ENCODE results near the gene DCLRE1C. TPM values are rescaled to one million over a fixed set of nuclear protein-coding genes. Genes with fewer than 3 reads are reported as not detected.
A peak's percentile ranks its signal among the peaks of the same experiment; 100 is the strongest.

Gene DCLRE1C
- total and polyA plus RNA-seq, 9 of the 15 experiments (the other 6 are each of a cell fraction or from before 2014, with no cell fraction given) = 8.8 to 22.2 (median 13.9) TPM

DNA sequence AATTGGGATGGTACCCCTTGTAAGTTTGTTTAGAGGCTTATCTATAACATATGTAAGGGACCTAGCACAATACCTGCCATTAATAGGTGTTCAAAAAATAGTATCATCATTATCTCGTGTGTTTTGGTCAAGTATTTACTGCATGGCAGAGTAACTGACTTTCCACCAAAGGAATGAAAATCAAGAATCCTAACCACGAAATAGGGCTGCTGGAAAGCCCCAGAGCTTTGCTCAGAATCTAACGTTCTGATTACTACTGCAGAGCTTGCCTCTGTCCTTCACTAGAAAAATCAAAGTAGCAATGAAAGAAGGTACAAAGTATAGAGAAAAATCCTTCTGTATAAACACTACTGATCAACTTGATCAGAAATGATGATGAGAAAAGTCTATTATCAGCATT is 34.9 kb downstream of the DCLRE1C start (continued):
- TF ChIP-seq, protein P1, sequence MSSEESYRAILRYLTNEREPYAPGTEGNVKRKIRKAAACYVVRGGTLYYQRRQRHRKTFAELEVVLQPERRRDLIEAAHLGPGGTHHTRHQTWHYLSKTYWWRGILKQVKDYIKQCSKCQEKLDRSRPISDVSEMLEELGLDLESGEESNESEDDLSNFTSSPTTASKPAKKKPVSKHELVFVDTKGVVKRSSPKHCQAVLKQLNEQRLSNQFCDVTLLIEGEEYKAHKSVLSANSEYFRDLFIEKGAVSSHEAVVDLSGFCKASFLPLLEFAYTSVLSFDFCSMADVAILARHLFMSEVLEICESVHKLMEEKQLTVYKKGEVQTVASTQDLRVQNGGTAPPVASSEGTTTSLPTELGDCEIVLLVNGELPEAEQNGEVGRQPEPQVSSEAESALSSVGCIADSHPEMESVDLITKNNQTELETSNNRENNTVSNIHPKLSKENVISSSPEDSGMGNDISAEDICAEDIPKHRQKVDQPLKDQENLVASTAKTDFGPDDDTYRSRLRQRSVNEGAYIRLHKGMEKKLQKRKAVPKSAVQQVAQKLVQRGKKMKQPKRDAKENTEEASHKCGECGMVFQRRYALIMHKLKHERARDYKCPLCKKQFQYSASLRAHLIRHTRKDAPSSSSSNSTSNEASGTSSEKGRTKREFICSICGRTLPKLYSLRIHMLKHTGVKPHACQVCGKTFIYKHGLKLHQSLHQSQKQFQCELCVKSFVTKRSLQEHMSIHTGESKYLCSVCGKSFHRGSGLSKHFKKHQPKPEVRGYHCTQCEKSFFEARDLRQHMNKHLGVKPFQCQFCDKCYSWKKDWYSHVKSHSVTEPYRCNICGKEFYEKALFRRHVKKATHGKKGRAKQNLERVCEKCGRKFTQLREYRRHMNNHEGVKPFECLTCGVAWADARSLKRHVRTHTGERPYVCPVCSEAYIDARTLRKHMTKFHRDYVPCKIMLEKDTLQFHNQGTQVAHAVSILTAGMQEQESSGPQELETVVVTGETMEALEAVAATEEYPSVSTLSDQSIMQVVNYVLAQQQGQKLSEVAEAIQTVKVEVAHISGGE (CRISPR knock-in tag; IDR thresholded peaks at IDR 0.05) = no peak
- TF ChIP-seq ZC3H8 (IDR thresholded peaks at IDR 0.05) = no peak

DNA sequence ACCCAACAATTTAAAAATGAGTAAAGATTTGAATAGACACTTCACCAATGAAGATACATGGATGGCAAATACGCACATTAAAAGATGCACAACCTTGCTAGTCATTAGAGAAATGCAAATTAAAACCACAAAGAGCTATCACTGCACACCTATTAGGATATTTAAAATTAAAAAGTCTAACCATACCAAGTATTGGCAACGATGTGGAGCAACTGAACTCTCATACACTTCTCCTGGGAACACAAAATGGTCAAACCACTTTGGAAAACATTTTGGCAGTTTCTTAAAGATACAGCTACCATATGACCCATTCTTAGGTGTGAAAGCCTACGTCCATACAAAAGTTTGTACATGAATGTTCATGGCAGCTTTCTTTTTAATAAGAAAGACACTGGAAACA is 36.1 kb downstream of the DCLRE1C start:
- Histone ChIP-seq H3K79me2 (ENCODE audit: control insufficient read depth, insufficient read depth, low read length) (no peaks in the 10 kb centered on the region), H3K36me3 (ENCODE audit: control insufficient read depth, insufficient read depth, low read length) (peaks cover 88% of the 10 kb centered on the region), H3K4me1 (replicated peaks in 1 of 2; ENCODE audit: control insufficient read depth in 2 of 2, insufficient read depth in 2 of 2, low read length in 2 of 2) (no peaks in the 10 kb centered on the region), H3K9me1 (ENCODE audit: control insufficient read depth, insufficient read depth, low read length) (no peaks in the 10 kb centered on the region), H3K9me3 (replicated peaks; ENCODE audit: control insufficient read depth, insufficient read depth, low read depth, low read length) (peaks cover 14% of the 10 kb centered on the region), H3K4me2 (ENCODE audit: insufficient read depth, low read length) (no peak overlapping the region), H3K27ac (ENCODE audit: extremely low read depth, low read depth, low read length) (no peak overlapping the region), H4K20me1 (replicated peaks; ENCODE audit: control insufficient read depth, insufficient read depth, low read length) (no peaks in the 10 kb centered on the region), H2AFZ (ENCODE audit: low read depth, low read length) (no peak overlapping the region), H3K9ac (ENCODE audit: insufficient read depth in 1 of 2, low read depth in 2 of 2, low read length in 2 of 2) (no peak overlapping the region), H3K27me3 (ENCODE audit: control insufficient read depth in 2 of 2, insufficient read depth in 2 of 2, low read length in 2 of 2) (no peaks in the 10 kb centered on the region), H3K4me3 (no peak overlapping the region)
- DNase-seq (ENCODE audit: extremely low read depth in 1 of 4, low spot score in 3 of 4) (no peak), FAIRE-seq (no peak), ATAC-seq (no peak)
- in situ Hi-C loops (cut with MboI) (no loop called here), intact Hi-C loops (cut with micrococcal nuclease) (no loop called here)
- ChIA-PET POLR2A (no interaction called here), CTCF (ENCODE audit: low intra/inter-chr PET ratio) (interaction anchor here (0.5 kb wide), 1 partner anchor 200 kb away, joined by 5 read pairs; no protein-coding TSS in a partner anchor)
- TF ChIP-seq MYC (IDR thresholded peaks at IDR 0.05; ENCODE audit: low read depth, low read length) (no peak), MYC (CRISPR knock-in tag; IDR thresholded peaks at IDR 0.05; ENCODE audit: borderline replicate concordance, low read depth) (no peak), TRIM28 (IDR thresholded peaks at IDR 0.05) (peak; percentile 80), KDM2B (CRISPR knock-in tag; IDR thresholded peaks at IDR 0.05) (no peak), CBX3 (IDR thresholded peaks at IDR 0.05; ENCODE audit: borderline replicate concordance in 1 of 2, low read length in 2 of 2) (peak in 1 of 2 experiments; percentile 48; a peak in 1 of 3 replicates), RBM25 (IDR thresholded peaks at IDR 0.05; ENCODE audit: low read depth, low read length, severe bottlenecking) (peak; percentile 78), ZNF316 (IDR thresholded peaks at IDR 0.05) (no peak), ZNF586 (CRISPR knock-in tag; conservative IDR thresholded peaks at IDR 0.05) (no peak), ZNF717 (CRISPR knock-in tag; IDR thresholded peaks at IDR 0.05) (no peak), IFI16 (CRISPR knock-in tag; IDR thresholded peaks at IDR 0.05) (no peak), SMARCA4 (IDR thresholded peaks at IDR 0.05) (no peak), ZNF184 (CRISPR knock-in tag; IDR thresholded peaks at IDR 0.05) (peak; percentile 94)
- no TSS peak for BruUV-seq (replicated peaks)
- 91% methylated on average over 3 of the region's 3 CpGs for WGBS (ENCODE audit: insufficient coverage, low coverage, missing lambda C conversion rate)
